Ovary (tissue), 9 donors: ENCODE results near the gene GABPB2. TPM values are rescaled to one million over a fixed set of nuclear protein-coding genes. Genes with fewer than 3 reads are reported as not detected.
"Not testable (repeated sequence)": the region's sequence is repeated elsewhere in the genome, so short reads cannot be mapped to it uniquely, and the experiment has no call there.

Source experiments
- DNase-seq, 5 donors: peaks; one replicate each; pipeline ENCODE4 v3.0.0-alpha.2; 2019 to 2020
- H3K27ac ChIP-seq, 2 donors: fragments of 200-600 bp; one replicate each; pipeline versions ENCODE4 v1.5.1 to v1.8.0; 2019 to 2022
- H3K27me3 ChIP-seq: fragments of 200-600 bp; one replicate; pipeline ENCODE4 v1.8.0; 2022
- H3K36me3 ChIP-seq: fragments of 200-600 bp; sonication (generic); one replicate; pipeline ENCODE4 v1.5.1; 2019
- H3K4me1 ChIP-seq: one replicate; pipeline ENCODE4 v1.8.1; 2013; ENCODE audit warnings: mild to moderate bottlenecking, moderate library complexity; ENCODE audit not compliant: insufficient read depth
- H3K4me3 ChIP-seq: fragments of 200-600 bp; sonication (generic); one replicate; pipeline ENCODE4 v1.5.1; 2017
- H3K9me3 ChIP-seq, 2 donors: fragments of 200-600 bp in 1 of 2; sonication (generic) in 1 of 2; one replicate each; pipeline versions ENCODE4 v1.5.1 to v1.8.1; 2013 to 2019; ENCODE audit warnings: mild to moderate bottlenecking in 1 of 2, moderate library complexity in 1 of 2
- EP300 ChIP-seq: sonication (generic); formaldehyde crosslinking; IDR thresholded peaks from one replicate; pipeline ENCODE4 v1.6.1; 2017; ENCODE audit warnings: antibody characterized with exemption
- POLR2A ChIP-seq: fragments of 450-650 bp; IDR thresholded peaks from one replicate; pipeline ENCODE4 v1.6.1; 2017; ENCODE audit warnings: antibody characterized with exemption, mild to moderate bottlenecking, moderate library complexity
- WGBS, 3 donors: extraction: QIAGEN DNeasy Blood & Tissue Kit in 1 of 3; methylation state at CpG; one replicate each; pipeline versions ENCODE4 v1.1.5 to v1.1.7; 2013 to 2017; 5-methylcytosine and 5-hydroxymethylcytosine counted together
- intact Hi-C, 4 donors: fragments of 100-400 bp; cut with DNase I; formaldehyde crosslinking; loops; one replicate each; pipeline versions ENCODE4 v1.11.0 to v1.15.1; 2022 to 2023
- polyA plus RNA-seq, 2 donors: library from polyadenylated mRNA; stranded (reverse); fragments of 200-250 nt in 1 of 2; fragments of 350-450 nt in 1 of 2; fragmentation: Illumina TruSeq in 1 of 2; extraction: RNeasy Lipid Tissue Mini Kit (QIAGEN cat#74804) in 1 of 2; gene quantifications; one replicate each; pipeline ENCODE4 v1.2.3, GENCODE V29; 2013 to 2014
- total RNA-seq, 7 donors: library from RNA; depleted of rRNA in 2 of 7; stranded (reverse); fragments of >200 nt in 2 of 7; fragmentation: NEBNext Ultra II Directional in 3 of 7; extraction: Animal tissue kit (Norgen Biotek cat#: 25700) in 3 of 7; gene quantifications; one replicate each; pipeline versions ENCODE4 v1.1.0 to v1.2.4, GENCODE V29; 2016 to 2023
- TF ChIP-seq, protein P1 (sequence below), 3 donors: fragments of 450-650 bp in 2 of 3; fragments of 200-600 bp in 1 of 3; IDR thresholded peaks; one replicate each; pipeline versions ENCODE4 v1.5.1 to v1.8.0; 2016 to 2022; ENCODE audit warnings: antibody characterized with exemption in 3 of 3, mild to moderate bottlenecking in 1 of 3
- donor health status: DM: no; HTN: no; CAD: no; lungs with moderate emphysema.
- donor health status: DM: no; HTN: no; CAD: no.
- donor health status: Bipolar disorder and iron deficiency.
- donor health status: DM: yes; HTN: yes; CAD: no.
- donor health status: DM: no; HTN: no; CAD: no.
- donor health status: DM: yes; HTN: yes; CAD: no.

Gene GABPB2
- total and polyA plus RNA-seq, 9 donors, result 11.4 to 28.1 (median 20.6) TPM

DNA sequence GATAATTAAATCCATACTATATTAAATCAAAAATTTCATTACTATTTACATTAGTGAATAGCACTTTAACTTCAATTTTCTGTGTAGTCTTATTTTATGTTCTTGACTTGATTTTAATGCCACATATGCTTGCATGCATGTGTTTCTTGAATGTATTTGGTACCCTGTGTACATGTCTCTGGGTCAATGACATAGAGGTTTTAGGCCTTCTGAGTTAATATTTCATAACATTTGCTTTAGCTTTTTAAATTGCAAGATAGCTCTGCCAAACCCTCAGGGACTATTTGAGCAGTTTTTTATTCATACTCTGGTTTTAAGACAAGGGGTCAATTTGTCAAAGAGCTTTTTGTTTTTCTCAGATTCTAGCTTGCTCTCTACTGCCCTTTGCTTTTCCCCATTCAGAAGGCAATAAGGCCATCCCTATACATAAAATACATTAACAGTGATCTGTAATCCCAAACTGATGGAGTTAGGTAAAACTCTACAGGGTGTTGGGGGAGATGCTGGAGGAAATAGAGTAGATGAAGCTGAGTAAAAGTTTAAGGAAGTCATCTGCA lies 5.4 kb upstream of the GABPB2 start:
- intact Hi-C loops, result no loop called here
- H3K27ac ChIP-seq, result no peak overlapping the region
- no peak for DNase-seq
- TF ChIP-seq, protein P1, sequence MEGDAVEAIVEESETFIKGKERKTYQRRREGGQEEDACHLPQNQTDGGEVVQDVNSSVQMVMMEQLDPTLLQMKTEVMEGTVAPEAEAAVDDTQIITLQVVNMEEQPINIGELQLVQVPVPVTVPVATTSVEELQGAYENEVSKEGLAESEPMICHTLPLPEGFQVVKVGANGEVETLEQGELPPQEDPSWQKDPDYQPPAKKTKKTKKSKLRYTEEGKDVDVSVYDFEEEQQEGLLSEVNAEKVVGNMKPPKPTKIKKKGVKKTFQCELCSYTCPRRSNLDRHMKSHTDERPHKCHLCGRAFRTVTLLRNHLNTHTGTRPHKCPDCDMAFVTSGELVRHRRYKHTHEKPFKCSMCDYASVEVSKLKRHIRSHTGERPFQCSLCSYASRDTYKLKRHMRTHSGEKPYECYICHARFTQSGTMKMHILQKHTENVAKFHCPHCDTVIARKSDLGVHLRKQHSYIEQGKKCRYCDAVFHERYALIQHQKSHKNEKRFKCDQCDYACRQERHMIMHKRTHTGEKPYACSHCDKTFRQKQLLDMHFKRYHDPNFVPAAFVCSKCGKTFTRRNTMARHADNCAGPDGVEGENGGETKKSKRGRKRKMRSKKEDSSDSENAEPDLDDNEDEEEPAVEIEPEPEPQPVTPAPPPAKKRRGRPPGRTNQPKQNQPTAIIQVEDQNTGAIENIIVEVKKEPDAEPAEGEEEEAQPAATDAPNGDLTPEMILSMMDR (IDR thresholded peaks at IDR 0.05), result no peak
- TF ChIP-seq EP300 (no peak), POLR2A (no peak)
- H3K9me3 ChIP-seq, result no peaks in the 10 kb centered on the region
- no peaks in the 10 kb centered on the region for H3K36me3 ChIP-seq
- H3K27me3 ChIP-seq, result no peaks in the 10 kb centered on the region
- H3K4me1 ChIP-seq, result peaks cover 2% of the 10 kb centered on the region
- H3K4me3 ChIP-seq, result no peak overlapping the region

DNA sequence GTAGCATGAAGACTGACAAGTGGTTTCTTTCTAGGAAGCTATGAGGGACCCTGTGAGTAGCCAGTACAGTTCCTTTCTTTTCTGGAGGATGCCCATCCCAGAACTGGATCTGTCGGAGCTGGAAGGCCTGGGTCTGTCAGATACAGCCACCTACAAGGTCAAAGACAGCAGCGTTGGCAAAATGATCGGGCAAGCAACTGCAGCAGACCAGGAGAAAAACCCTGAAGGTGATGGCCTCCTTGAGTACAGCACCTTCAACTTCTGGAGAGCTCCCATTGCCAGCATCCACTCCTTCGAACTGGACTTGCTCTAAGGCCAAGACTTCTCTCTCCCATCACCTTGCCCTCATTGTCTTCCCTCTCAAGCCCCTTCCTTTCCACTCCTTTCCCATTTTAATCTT lies 3.4 kb upstream of the GABPB2 start:
- no peaks in the 10 kb centered on the region for H3K27me3 ChIP-seq
- no peak for TF ChIP-seq POLR2A
- no peaks in the 10 kb centered on the region for H3K9me3 ChIP-seq
- intact Hi-C loops, result no loop called here
- no peaks in the 10 kb centered on the region for H3K36me3 ChIP-seq
- H3K4me3 ChIP-seq, result no peak overlapping the region
- no peak overlapping the region for H3K27ac ChIP-seq
- DNase-seq, result no peak
- WGBS, 3 donors, result 77 to 89% (median 83%) methylated on average over 4 of the region's 4 CpGs
- H3K4me1 ChIP-seq, result peaks cover 6% of the 10 kb centered on the region

DNA sequence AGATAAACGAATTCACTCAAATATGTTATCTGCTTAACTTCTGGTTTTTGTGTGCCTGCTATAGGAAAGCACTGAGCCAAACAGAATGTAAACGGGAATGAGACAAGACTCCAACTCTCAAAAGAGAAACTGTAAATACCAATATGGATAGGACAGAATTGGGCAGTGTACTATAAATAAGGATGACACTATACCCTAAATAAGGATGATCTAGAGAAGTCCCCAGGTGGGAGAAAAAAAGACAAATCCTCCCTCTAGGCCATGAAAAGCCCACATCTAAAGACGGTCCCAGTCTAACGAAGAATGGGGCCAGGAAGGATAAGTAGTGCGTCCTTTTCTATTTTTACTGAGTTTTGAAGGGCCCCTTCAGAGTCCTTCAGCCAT lies 1.5 kb upstream of the GABPB2 start:
- Histone ChIP-seq H3K9me3 (no peaks in the 10 kb centered on the region), H3K27me3 (no peaks in the 10 kb centered on the region), H3K27ac (peak overlapping the region in 1 of 2 donors; percentile 99), H3K36me3 (no peaks in the 10 kb centered on the region), H3K4me3 (no peak overlapping the region), H3K4me1 (peaks cover 6% of the 10 kb centered on the region)
- intact Hi-C loops, result no loop called here
- no peak for DNase-seq
- 84 to 88% (median 86%) methylated on average over 5 of the region's 5 CpGs for WGBS, 3 donors
- no peak for TF ChIP-seq EP300
- no peak for TF ChIP-seq POLR2A
- TF ChIP-seq, protein P1 (IDR thresholded peaks at IDR 0.05), result no peak

DNA sequence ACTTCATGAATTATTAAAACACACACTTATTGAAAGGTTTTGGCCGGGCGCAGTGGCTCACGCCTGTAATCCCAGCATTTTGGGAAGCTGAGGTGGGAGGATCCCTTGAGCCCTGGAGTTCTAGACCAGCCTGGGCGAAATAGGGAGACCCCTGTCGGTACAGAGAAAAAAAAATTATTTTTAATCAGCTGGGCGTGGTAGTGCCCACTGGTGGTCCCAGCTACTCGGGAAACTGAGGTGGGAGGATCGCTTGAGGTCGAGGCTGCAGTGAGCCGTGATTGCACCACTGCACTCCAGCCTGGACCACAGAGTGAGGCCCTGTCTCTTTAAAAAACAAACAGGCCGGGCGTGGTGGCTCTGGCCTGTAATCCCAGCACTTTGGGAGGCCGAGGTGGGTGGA lies 1.7 kb downstream of the GABPB2 start:
- 76 to 81% (median 77%) methylated on average over 13 of the region's 13 CpGs for WGBS, 3 donors
- Histone ChIP-seq H3K4me1 (peaks cover 6% of the 10 kb centered on the region), H3K9me3 (no peaks in the 10 kb centered on the region), H3K27me3 (no peaks in the 10 kb centered on the region), H3K36me3 (no peaks in the 10 kb centered on the region), H3K4me3 (no peak overlapping the region), H3K27ac (no peak overlapping the region)
- TF ChIP-seq POLR2A (no peak), EP300 (no peak)
- TF ChIP-seq, protein P1 (IDR thresholded peaks at IDR 0.05), result no peak
- no peak for DNase-seq
- intact Hi-C loops, result loop anchor here in 2 of 4 donors (5.0 to 10.0 kb wide), 2 partner anchors 73 to 75 kb away; partner anchors contain the start of gene SEMA6C (in 2 of the 2)

DNA sequence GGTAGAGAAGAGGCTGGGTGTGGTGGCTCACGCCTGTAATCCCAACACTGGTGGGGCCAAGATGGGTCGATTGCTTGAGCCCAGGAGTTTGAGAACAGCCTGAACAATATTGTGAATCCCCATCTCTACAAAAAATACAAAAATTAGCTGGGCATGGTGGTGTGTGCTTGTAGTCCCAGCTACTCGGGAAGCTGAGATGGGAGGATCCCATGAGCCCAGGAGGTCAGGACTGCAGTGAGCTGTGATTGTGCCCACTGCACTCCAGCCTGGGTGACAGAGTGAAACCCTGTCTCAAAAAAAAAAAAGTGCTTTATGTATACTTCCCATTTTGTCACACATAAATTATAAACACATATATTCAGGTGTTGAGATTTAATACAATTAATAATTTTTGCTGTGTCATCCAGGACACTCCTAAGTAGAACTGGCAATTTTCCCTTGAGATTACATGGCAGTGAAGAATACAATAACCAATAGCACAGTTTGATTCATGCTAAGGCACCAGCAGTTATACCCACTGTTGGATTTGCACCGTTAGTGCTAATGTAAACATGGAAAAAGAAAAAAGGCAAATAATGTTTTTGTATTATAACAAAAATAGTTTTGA lies 15.5 kb downstream of the GABPB2 start:
- H3K4me1 ChIP-seq, result no peaks in the 10 kb centered on the region
- DNase-seq, result no peak
- no peak overlapping the region for H3K27ac ChIP-seq
- H3K4me3 ChIP-seq, result no peak overlapping the region
- TF ChIP-seq, protein P1 (IDR thresholded peaks at IDR 0.05), result no peak
- no peak for TF ChIP-seq POLR2A
- TF ChIP-seq EP300, result no peak
- intact Hi-C loops, result no loop called here
- WGBS, 3 donors, result 66% methylated on average over 4 of the region's 4 CpGs
- H3K36me3 ChIP-seq, result no peaks in the 10 kb centered on the region
- H3K9me3 ChIP-seq, result no peaks in the 10 kb centered on the region
- H3K27me3 ChIP-seq, result no peaks in the 10 kb centered on the region

DNA sequence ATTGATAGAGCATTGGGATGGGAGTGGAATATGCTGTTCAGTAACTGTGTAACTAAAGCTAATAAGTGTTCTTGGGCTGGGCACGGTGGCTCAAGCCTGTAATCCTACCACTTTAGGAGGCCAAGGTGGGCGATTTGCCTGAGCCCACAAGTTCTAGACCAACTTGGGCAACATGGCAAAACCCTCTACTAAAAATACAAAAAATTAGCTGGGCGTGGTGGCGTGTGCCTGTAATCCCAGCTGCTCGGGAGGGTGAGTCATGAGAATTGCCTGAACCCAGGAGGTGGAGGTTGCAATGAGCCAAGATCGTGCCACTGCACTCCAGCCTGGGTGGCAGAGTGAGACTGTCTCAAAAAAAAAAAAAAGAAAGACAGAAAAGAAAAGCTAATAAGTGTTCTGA lies 26.9 kb downstream of the GABPB2 start:
- not testable (repeated sequence) for H3K9me3 ChIP-seq, H3K27ac ChIP-seq, H3K36me3 ChIP-seq, H3K4me1 ChIP-seq, H3K4me3 ChIP-seq, DNase-seq, H3K27me3 ChIP-seq
- intact Hi-C loops, result loop anchor here in 2 of 4 donors (5.0 to 10.0 kb wide), 2 partner anchors 57 to 60 kb away; partner anchors contain the start of gene TNFAIP8L2 (in 2 of the 2)
- WGBS, 3 donors, result 88 to 94% (median 94%) methylated on average over 6 of the region's 6 CpGs
